Epithelial cell of esophagus (primary cell): ENCODE data around the gene GLT8D2.

Source experiments
- DNase-seq: peaks from one replicate; pipeline ENCODE4 v3.0.0; 2010; ENCODE audit warnings: low read depth
- H3K4me3 ChIP-seq: 2 replicates; pipeline ENCODE4 v1.5.1; 2011; ENCODE audit warnings: mild to moderate bottlenecking, low read length, control low read depth
- TF ChIP-seq, protein P1 (sequence below): IDR thresholded peaks from 2 replicates; pipeline ENCODE4 v1.5.1; 2011; ENCODE audit warnings: low read depth, mild to moderate bottlenecking, low read length, control low read depth, inconsistent platforms; ENCODE audit not compliant: insufficient read depth; ENCODE audit errors: missing control alignments

The GLT8D2 gene

DNA sequence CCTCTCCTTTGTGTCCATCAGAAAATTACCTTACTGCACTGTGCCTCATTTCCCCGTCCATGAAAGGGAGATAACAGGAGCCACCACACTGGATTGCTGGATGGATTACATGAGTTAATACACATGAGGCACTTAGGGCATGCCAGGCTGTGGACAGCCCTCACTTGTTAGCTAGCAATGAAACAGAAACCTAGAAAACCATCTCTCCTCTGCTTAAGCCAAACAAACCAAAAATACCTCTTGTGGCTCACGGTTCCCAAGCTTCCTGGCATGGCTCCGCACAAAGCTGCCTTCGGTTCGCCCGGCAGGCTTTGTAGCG, 13.7 kb upstream of the GLT8D2 start:
- peak overlapping the region; percentile 79 for H3K4me3 ChIP-seq
- no peak for DNase-seq
- TF ChIP-seq, protein P1, sequence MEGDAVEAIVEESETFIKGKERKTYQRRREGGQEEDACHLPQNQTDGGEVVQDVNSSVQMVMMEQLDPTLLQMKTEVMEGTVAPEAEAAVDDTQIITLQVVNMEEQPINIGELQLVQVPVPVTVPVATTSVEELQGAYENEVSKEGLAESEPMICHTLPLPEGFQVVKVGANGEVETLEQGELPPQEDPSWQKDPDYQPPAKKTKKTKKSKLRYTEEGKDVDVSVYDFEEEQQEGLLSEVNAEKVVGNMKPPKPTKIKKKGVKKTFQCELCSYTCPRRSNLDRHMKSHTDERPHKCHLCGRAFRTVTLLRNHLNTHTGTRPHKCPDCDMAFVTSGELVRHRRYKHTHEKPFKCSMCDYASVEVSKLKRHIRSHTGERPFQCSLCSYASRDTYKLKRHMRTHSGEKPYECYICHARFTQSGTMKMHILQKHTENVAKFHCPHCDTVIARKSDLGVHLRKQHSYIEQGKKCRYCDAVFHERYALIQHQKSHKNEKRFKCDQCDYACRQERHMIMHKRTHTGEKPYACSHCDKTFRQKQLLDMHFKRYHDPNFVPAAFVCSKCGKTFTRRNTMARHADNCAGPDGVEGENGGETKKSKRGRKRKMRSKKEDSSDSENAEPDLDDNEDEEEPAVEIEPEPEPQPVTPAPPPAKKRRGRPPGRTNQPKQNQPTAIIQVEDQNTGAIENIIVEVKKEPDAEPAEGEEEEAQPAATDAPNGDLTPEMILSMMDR, result no peak

DNA sequence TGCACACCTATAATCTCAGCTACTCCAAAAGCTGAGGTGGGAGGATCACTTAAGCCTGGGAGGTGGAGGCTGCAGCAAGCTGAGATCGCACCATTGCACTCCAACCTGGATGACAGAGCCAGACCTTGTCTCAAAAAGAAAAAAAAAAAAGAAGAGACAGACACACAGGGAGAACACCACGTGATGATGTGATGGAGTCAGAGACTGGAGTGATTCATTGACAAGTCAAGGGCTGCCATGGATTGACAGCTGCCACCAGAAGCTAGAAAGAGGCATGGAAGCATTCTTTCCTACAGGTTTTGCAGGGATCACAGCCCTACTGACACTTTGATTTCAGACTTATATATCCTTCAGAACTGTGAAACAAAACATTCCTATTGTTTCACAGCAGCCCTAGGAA, 10.8 kb upstream of the GLT8D2 start:
- DNase-seq, result peak; percentile 84
- TF ChIP-seq, protein P1, result no peak
- no peak overlapping the region for H3K4me3 ChIP-seq

DNA sequence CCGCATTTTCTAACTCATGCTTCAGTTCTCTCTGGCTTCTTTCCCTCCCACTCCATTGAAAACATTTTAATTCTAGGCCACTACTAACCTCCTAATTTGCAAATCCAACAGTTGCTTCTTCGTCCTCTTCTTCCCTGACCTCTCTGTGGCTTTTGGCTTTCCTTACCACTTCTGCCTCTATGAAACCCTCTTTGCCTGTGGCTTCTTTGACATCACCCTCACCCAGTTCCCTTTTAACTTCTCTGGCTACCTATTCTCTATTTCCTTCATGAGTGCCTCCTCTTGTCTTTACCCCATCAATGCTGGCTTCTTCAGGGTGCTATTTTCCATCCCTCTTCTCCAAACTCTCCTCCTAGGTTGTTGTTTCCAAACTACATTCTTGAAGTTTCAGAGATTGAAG, 10.0 kb upstream of the GLT8D2 start:
- DNase-seq, result no peak
- TF ChIP-seq, protein P1, result no peak
- H3K4me3 ChIP-seq, result no peak overlapping the region

DNA sequence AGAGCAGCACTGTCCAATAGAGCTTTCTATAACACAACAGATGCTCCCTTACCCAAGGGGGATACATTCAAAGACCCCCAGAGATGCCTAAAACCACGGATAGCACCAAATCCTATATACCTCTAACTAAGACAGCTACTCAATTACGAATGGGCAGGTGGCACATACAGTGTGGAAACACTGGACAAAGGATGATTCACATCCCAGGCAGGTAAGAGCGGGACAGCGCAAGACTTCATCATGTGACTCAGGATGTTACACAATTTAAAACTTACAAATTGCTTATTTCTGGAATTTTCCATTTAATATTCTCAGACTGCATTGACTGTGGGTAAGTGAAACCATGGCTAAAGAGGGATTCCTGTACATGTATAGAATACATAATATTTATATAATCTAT, 8.8 kb upstream of the GLT8D2 start:
- DNase-seq, result peak; percentile 94
- TF ChIP-seq, protein P1, result no peak
- H3K4me3 ChIP-seq, result no peak overlapping the region

DNA sequence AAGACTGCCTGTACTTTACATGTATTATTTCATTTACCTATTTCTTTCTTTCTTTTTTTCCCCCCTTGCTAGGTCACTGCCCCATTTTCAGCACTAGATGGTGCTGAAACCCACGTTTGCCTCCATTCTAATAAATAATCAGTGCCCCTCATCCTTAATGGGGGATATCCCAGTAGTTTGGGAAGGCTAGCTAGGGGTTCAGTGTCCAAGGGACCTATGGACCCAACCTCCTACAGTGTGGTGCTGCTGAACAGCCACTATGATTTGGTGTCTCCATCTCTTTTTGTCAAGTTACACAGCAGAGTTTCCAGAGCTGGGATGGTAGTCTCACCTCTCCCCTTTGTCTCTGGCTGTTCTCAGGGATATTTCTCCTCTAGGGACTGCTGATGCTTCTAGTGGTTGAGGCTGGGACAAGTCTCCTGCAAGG, 7.8 kb upstream of the GLT8D2 start:
- TF ChIP-seq, protein P1, result peak; percentile 76
- DNase-seq, result peak; percentile 42
- no peak overlapping the region for H3K4me3 ChIP-seq

DNA sequence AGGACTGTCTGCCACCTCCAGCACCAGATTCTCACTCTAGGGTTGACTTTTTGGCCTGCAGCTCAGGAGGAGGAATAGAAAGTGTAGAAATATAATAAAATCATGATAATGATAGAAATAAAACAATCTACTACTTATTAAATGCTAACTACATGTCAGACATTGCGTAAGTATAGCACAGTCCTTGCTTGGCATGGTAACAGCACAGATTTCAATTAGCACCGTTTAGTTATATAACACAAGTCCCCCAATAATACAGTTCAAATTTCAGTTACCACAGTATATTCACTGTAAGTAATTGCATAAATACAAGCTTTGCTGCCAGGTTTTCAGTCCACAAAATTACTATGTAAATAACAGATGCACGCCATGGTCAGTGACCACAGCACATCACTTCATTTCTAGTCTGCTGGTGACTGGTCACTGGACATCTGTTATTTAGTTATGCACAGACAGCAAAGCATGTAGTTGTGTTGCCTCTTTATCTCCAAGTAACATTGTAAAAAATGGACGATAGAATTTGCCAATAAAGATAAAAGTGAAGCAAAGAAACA, 6.5 kb upstream of the GLT8D2 start:
- no peak for DNase-seq
- no peak overlapping the region for H3K4me3 ChIP-seq
- TF ChIP-seq, protein P1, result no peak

DNA sequence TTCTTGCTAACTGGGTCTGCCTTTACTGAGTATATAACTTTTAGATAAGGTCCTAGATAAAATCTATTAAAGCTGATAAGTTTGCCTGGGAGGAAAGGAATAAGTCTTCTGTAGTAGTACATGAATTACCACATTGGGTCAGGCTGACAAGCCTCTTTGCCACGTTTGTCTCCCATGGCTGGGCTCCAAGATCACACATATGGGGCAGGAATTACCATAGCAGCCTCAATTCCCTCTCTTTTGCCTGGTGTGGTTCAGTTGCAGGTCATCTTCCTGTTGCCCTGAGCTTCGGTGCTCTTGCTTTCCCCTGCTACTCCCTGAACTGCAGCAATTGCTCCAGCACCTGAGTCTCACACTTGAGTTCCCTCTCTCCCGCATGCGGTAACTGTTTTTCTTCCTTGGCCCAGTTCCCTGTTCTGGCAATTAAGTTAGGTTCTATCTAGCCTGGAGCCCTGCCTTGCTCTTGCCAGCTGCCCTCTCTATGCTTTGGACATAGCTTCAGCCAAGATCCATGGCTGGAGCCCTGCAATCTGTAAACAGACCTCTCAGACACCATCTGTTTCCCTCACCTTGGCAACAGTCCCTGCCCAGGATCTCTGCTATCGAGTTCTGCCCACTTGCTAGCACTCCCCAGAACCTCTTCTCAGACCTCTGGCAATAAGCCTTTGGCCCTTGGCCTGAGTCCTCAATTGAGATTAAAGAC, 5.8 kb upstream of the GLT8D2 start:
- no peak overlapping the region for H3K4me3 ChIP-seq
- no peak for DNase-seq
- TF ChIP-seq, protein P1, result no peak
